HFFc6 (cell line): Measurements from ENCODE around the gene B3GAT3. TPM values are rescaled to one million over a fixed set of nuclear protein-coding genes. Genes with fewer than 3 reads are reported as not detected.

ENCODE experiments used
- DNase-seq: peaks from one replicate; pipeline ENCODE4 v3.0.0-alpha.2; 2018
- H3K27ac Mint-ChIP-seq: 2 replicates; pipeline ENCODE4 v1.8.0; 2020; ENCODE audit warnings: mild to moderate bottlenecking, mixed read lengths
- H3K27me3 Mint-ChIP-seq: 2 replicates; pipeline ENCODE4 v1.8.0; 2021; ENCODE audit warnings: mild to moderate bottlenecking, moderate library complexity, mixed read lengths; ENCODE audit not compliant: insufficient read depth
- H3K36me3 Mint-ChIP-seq: 2 replicates; pipeline ENCODE4 v1.8.0; 2021; ENCODE audit warnings: low read depth, mixed read lengths
- H3K4me1 Mint-ChIP-seq: 2 replicates; pipeline ENCODE4 v1.8.0; 2020; ENCODE audit warnings: low read depth, mixed read lengths
- H3K4me3 Mint-ChIP-seq: 2 replicates; pipeline ENCODE4 v1.8.0; 2020; ENCODE audit warnings: mild to moderate bottlenecking, moderate library complexity, mixed read lengths
- H3K9me3 Mint-ChIP-seq: 2 replicates; pipeline ENCODE4 v1.8.0; 2020; ENCODE audit warnings: mild to moderate bottlenecking, mixed read lengths
- CTCF ChIP-seq: fragments of 200-600 bp; sonication (generic); IDR thresholded peaks from 2 replicates; pipeline ENCODE4 v1.5.0; 2021; ENCODE audit warnings: antibody characterized with exemption, mild to moderate bottlenecking
- total RNA-seq, 6 experiments: library from RNA; stranded (reverse); fragmentation: NEBNext Ultra II Directional; extraction: Animal tissue kit (Norgen Biotek cat#: 25700); gene quantifications; 2 replicates in 1 of 6; 3 replicates in 5 of 6; pipeline ENCODE4 v1.2.3, GENCODE V29; 2021

B3GAT3 gene
- total RNA-seq, 6 experiments from 2014 or later, result 57.9 to 93.2 (median 63.0) TPM

DNA sequence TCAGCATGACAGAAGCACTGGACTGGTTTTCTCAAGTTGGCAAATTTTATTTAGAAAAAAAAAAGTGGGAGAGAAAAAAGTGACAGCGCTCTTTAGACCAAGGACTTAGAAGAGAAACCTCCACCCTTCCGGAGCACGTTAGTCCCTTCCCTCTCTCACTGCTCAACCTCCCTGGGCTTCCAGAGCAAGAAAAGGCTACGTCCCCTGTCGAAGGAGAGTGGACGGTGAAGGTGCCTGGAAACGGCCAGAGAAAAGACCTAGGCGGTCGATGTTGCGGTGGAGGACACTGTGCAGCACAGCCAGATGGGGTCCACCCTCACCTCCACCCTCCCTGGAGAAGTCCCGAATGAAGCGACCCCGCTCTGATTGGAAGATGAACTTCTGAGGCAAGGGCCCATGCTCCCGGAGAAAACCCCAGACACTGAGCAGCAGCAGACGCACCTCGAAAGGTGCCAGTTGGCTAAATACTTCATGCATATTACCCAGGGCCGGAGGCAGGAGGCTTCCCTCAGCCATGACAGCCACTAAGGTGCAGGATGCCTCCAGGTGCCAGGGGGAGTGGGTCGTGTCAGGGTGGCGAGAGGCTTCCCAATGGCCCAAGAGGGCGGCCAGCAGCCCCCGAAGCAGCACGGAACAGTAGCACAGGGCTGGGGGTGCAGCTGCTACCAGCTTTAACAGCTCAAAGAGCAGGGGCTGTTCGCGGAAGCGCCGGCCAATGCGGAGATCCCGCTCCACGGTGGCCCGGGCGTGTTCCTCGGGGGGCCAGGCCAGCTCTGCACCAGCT lies 25.2 kb upstream of the B3GAT3 start:
- Mint-ChIP-seq H3K9me3 (no peaks in the 10 kb centered on the region), H3K4me3 (peak overlapping the region; percentile 98), H3K4me1 (peaks cover 17% of the 10 kb centered on the region), H3K36me3 (peaks cover 9% of the 10 kb centered on the region), H3K27me3 (peaks cover 2% of the 10 kb centered on the region; the same call in 1 of the 2 replicates), H3K27ac (peak overlapping the region; percentile 92)
- no peak for DNase-seq
- no peak for TF ChIP-seq CTCF

DNA sequence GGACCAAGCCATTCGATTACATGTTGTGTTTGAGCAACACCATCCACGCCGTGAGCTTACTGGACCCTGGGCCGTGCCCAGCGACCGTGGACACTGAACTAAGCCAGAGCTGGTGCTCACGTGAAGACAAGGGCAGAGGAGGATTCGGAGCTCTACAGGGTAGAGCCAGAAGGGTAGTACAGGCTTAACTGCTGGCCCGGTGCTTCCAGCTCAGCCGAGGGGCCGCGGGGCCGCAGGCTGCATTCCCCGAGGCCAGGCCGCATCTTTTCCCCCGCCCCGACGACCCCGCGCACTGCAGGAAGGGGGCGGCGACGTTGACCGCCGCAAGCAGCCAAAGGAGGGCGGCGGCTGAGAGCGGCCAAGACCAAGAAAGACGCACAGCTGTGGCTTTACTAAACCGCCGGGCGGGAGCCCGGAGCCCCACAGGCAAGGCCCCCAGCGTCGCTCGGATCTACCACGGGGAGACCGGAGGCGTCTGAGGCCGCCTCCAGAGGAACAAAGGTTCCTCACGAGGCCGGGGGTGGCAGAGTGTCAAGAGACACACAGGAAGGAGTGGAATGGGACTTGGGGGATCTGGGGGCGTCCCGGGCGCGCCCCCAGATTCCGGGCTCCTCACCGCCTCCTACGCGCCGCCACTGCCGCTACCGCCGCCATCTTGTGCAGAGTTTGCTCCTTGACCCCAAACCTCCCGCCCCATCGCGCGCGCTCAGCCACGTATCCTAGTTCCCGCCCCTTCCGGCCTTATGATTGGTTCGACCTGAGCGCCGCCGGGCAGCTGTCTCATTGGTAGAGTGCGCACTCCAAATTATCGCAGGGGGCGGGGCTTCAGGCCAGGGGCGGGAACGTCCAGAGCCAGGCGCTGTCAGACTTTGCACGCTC lies 24.4 kb upstream of the B3GAT3 start, which contains the start of gene GANAB:
TSS of gene GANAB (minus strand) at position 668 of the 879 bp plus-strand sequence. CDS start at position 654, 14 bp downstream.
- Mint-ChIP-seq H3K27ac (peak within 1 kb of the TSS; percentile 92), H3K4me1 (peaks cover 13% of the 10 kb centered on the region), H3K4me3 (peak within 1 kb of the TSS; percentile 98), H3K36me3 (peaks cover 9% of the 10 kb centered on the region), H3K27me3 (peaks cover 2% of the 10 kb centered on the region; the same call in 1 of the 2 replicates), H3K9me3 (no peaks in the 10 kb centered on the region)
- peak; percentile 98 for DNase-seq
- peak; percentile 20; the same call in 1 of the 2 replicates for TF ChIP-seq CTCF

GRCh38 chr11:62645671-62645945 lies 23.8 kb upstream of the B3GAT3 start:
- Mint-ChIP-seq H3K27me3 (peaks cover 2% of the 10 kb centered on the region; the same call in 1 of the 2 replicates), H3K4me1 (peaks cover 13% of the 10 kb centered on the region), H3K4me3 (peak overlapping the region; percentile 98), H3K9me3 (no peaks in the 10 kb centered on the region), H3K27ac (peak overlapping the region; percentile 92), H3K36me3 (peaks cover 9% of the 10 kb centered on the region)
- TF ChIP-seq CTCF, result no peak
- DNase-seq, result no peak

- H3K4me1 Mint-ChIP-seq, result peaks cover 13% of the 10 kb centered on the region
- no peak for TF ChIP-seq CTCF
- H3K9me3 Mint-ChIP-seq, result no peaks in the 10 kb centered on the region
- peaks cover 16% of the 10 kb centered on the region for H3K36me3 Mint-ChIP-seq
- peaks cover 2% of the 10 kb centered on the region; the same call in 1 of the 2 replicates for H3K27me3 Mint-ChIP-seq
- H3K4me3 Mint-ChIP-seq, result no peak overlapping the region; the same call in 1 of the 2 replicates
- no peak overlapping the region for H3K27ac Mint-ChIP-seq
- DNase-seq, result no peak
Observed at GRCh38 chr11:62644220-62644619, 22.4 kb upstream of the B3GAT3 start.

GRCh38 chr11:62632492-62632891 lies 10.7 kb upstream of the B3GAT3 start:
- Mint-ChIP-seq H3K36me3 (peaks cover 47% of the 10 kb centered on the region), H3K4me1 (no peaks in the 10 kb centered on the region)
- no peak for TF ChIP-seq CTCF

More at GRCh38 chr11:62632492-62632891, 10.7 kb upstream of the B3GAT3 start:
- Mint-ChIP-seq H3K27ac (peak overlapping the region; percentile 32; the same call in 1 of the 2 replicates), H3K9me3 (no peaks in the 10 kb centered on the region), H3K4me3 (no peak overlapping the region), H3K27me3 (peaks cover 1% of the 10 kb centered on the region; the same call in 1 of the 2 replicates)
- DNase-seq, result no peak
